CD4-positive, alpha-beta memory T cell (primary cell): ENCODE results near the gene PRXL2B. TPM values are rescaled to one million over a fixed set of nuclear protein-coding genes. Genes with fewer than 3 reads are reported as not detected.
A peak's percentile ranks its signal among the peaks of the same experiment; 100 is the strongest.
"Not testable (repeated sequence)": the region's sequence is repeated elsewhere in the genome, so short reads cannot be mapped to it uniquely, and the experiment has no call there.

Experiments
- CTCF ChIA-PET: fragments of 350-600 bp; sonication (Branson Sonifier 250); formaldehyde crosslinking; loops from one replicate; lab custom pipeline; 2021; ENCODE audit warnings: inconsistent platforms; ENCODE audit not compliant: partially characterized antibody; lab: Charles Lee
- POLR2A ChIA-PET: fragments of 350-600 bp; sonication (Branson Sonifier 250); formaldehyde crosslinking; loops from one replicate; lab custom pipeline; 2021; ENCODE audit not compliant: partially characterized antibody; lab: Charles Lee
- DNase-seq, 5 donors: peaks; one replicate each; pipeline versions ENCODE4 v3.0.0 to v3.0.0-alpha.2; 2020 to 2022; ENCODE audit warnings: mixed read lengths in 1 of 5
- H3K27ac ChIP-seq: one replicate; pipeline ENCODE4 v1.7.0; 2013; ENCODE audit warnings: low read depth, low read length
- H3K27me3 ChIP-seq: 2 replicates; pipeline ENCODE4 v1.7.0; 2013; ENCODE audit warnings: mild to moderate bottlenecking, low read length, moderate library complexity; ENCODE audit not compliant: insufficient read depth
- H3K36me3 ChIP-seq: 2 replicates; pipeline ENCODE4 v1.7.0; 2013; ENCODE audit warnings: mild to moderate bottlenecking, low read length, moderate library complexity; ENCODE audit not compliant: insufficient read depth
- H3K4me1 ChIP-seq: 2 replicates; pipeline ENCODE4 v1.7.0; 2013; ENCODE audit warnings: mild to moderate bottlenecking, low read length, moderate library complexity; ENCODE audit not compliant: insufficient read depth
- H3K4me3 ChIP-seq, 2 donors: one replicate each; pipeline ENCODE4 v1.7.0; 2013; ENCODE audit warnings: low read length in 2 of 2, mild to moderate bottlenecking in 1 of 2
- H3K9me3 ChIP-seq, 2 donors: one replicate each; pipeline ENCODE4 v1.7.0; 2013; ENCODE audit warnings: low read length in 2 of 2, control low read depth in 1 of 2; ENCODE audit not compliant: control insufficient read depth in 1 of 2
- H3K27ac Mint-ChIP-seq, 7 donors: one replicate each; pipeline ENCODE4 v1.8.0; 2020 to 2021; ENCODE audit warnings: mixed read lengths in 7 of 7, mild to moderate bottlenecking in 6 of 7, inconsistent platforms in 3 of 7, moderate library complexity in 3 of 7
- H3K27me3 Mint-ChIP-seq, 2 donors: one replicate each; pipeline ENCODE4 v1.8.0; 2020 to 2021; ENCODE audit warnings: mixed read lengths in 2 of 2
- H3K36me3 Mint-ChIP-seq, 2 donors: one replicate each; pipeline ENCODE4 v1.8.0; 2020 to 2021; ENCODE audit warnings: mixed read lengths in 2 of 2, inconsistent platforms in 1 of 2, mild to moderate bottlenecking in 1 of 2
- H3K4me1 Mint-ChIP-seq, 4 donors: one replicate each; pipeline ENCODE4 v1.8.0; 2020 to 2021; ENCODE audit warnings: mixed read lengths in 4 of 4, mild to moderate bottlenecking in 1 of 4
- H3K4me3 Mint-ChIP-seq, 8 donors: one replicate each; pipeline ENCODE4 v1.8.0; 2020 to 2021; ENCODE audit warnings: mixed read lengths in 8 of 8, mild to moderate bottlenecking in 7 of 8, moderate library complexity in 6 of 8, inconsistent platforms in 3 of 8
- H3K9me3 Mint-ChIP-seq, 8 donors: one replicate each; pipeline ENCODE4 v1.8.0; 2020 to 2021; ENCODE audit warnings: mixed read lengths in 8 of 8, mild to moderate bottlenecking in 5 of 8, inconsistent platforms in 3 of 8, moderate library complexity in 1 of 8
- intact Hi-C: fragments of 100-400 bp; cut with micrococcal nuclease; formaldehyde crosslinking; loops from one replicate; pipeline ENCODE4 v1.15.1; 2023
- polyA plus RNA-seq, 2 donors: library from polyadenylated mRNA; unstranded; fragments of 300-500 nt; fragmentation: Illumina TruSeq; gene quantifications; one replicate each; pipeline ENCODE4 v1.2.3, GENCODE V29; 2021
- total RNA-seq, 2 experiments: library from RNA; stranded (reverse); gene quantifications; one replicate each; pipeline ENCODE4 v1.2.3, GENCODE V29; 2021

The PRXL2B gene
- total and polyA plus RNA-seq, 4 experiments from 2014 or later: 21.4 to 27.2 (median 25.0) TPM

DNA sequence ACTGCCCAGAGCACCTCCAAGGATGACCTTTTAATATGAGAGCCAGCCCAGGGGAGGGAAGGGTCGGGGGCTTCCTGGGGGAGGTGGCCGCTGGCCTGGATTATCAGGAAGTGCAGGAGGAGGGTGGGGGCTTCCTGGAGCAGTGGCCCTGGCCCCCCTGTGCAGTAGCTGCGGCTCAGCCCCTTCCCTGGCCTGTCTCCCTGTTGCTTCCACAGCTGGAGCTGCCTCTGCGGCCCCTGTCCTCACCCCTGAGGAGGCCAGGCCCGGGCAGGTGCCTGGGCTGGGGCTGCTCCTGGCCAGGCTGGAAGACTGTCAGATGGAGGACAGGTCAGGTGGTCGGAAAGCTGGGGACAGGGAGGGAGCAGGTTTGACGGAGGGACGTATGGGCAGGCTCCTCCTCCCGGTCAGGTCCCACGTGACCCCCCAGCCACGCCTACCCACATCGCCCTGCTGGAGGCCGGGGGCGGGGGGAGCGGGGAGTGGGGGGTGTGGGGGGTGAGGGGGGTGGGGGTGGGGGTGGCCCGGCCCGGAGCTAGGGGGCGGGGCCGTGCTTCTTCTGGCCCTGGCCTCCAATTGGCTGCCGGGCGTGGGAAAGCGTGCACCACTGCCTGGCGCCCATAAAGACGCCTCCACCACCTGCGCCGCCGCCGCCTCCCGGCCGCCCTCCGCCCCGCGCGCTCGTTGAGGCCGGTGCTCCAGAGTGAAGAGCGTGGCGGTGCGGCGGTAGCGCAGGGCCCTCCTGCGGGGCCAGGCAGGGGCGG, 40.6 kb upstream of the PRXL2B start:
- H3K4me1 Mint-ChIP-seq: peaks cover 8 to 39% (median 20%) of the 10 kb centered on the region in 4 donors

DNA sequence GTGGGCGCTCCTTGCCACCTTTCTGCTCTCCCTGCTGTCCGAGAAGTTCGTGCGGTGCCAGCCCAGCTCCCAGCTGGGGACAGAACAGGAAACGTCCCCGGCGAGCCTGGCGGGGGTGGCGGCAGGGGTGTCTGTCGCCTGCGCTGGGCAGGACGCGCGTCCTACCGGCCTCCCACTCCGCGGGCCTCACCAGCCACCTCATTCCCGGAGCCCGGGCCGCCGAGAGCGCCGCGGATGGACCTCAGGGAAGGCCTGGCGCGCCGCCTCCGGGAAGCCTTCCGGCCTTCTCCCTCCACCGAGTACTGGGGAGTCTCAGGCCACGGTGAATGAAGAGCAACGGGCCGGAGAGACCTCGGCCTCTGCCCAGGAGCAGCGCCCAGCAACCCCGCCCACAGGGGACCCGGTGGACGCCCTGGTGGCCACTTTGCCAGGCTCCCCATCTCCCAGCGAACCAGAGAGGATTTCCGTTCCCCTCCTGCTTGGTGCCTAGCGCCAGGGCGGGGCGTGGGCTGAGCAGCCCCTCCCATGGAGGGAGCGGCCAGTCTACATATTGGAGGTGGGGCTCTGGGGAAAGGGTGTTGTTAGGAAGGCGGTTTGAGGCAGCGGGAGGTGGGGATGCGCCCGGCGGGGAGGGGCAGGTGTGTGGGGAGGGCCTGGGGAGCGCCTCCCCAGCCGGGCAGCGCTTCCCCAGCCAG, 39.9 kb upstream of the PRXL2B start:
- Mint-ChIP-seq H3K27ac (peak overlapping the region; percentile 96 to 99 (median 97)), H3K4me1 (peaks cover 7 to 36% (median 22%) of the 10 kb centered on the region in 4 donors), H3K9me3 (peaks cover 0 to 2% (median 0%) of the 10 kb centered on the region in 8 donors), H3K36me3 (peaks cover 0 to 2% of the 10 kb centered on the region in 2 donors), H3K4me3 (peak overlapping the region; percentile 91 to 97 (median 92)), H3K27me3 (no peaks in the 10 kb centered on the region)
- peak; percentile 81 to 94 (median 88) for DNase-seq
- Histone ChIP-seq H3K4me3 (peak overlapping the region; percentile 78 to 80), H3K9me3 (no peaks in the 10 kb centered on the region), H3K36me3 (no peaks in the 10 kb centered on the region), H3K27me3 (no peaks in the 10 kb centered on the region), H3K27ac (peak overlapping the region; percentile 98), H3K4me1 (peaks cover 43% of the 10 kb centered on the region)
- ChIA-PET CTCF (interaction anchor here (0.8 to 3.8 kb wide), 14 partner anchors 10 to 351 kb away, joined by 3 to 85 read pairs (median 14); partner anchors contain the start of genes FAAP20, PANK4, PEX10 and TNFRSF14), POLR2A (interaction anchor here (0.7 to 10.5 kb wide), 25 partner anchors 10 to 413 kb away, joined by 3 to 367 read pairs (median 7); partner anchors contain the start of genes FAAP20, HES5, MORN1 and PANK4)
- intact Hi-C loops: loop anchor here (1.0 to 10.0 kb wide), 5 partner anchors 20 to 413 kb away; partner anchors contain the start of gene PANK4

More for the DNA sequence above, 40.6 kb upstream of the PRXL2B start:
- intact Hi-C loops: loop anchor here (1.0 to 10.0 kb wide), 4 partner anchors 241 to 413 kb away; no protein-coding TSS in a partner anchor
- H3K27me3 ChIP-seq: no peaks in the 10 kb centered on the region
- H3K4me1 ChIP-seq: peaks cover 48% of the 10 kb centered on the region
- CTCF ChIA-PET: interaction anchor here (0.8 to 3.8 kb wide), 6 partner anchors 11 to 133 kb away, joined by 3 to 85 read pairs (median 9); partner anchors contain the start of gene PEX10
- Mint-ChIP-seq H3K4me3 (peak overlapping the region; percentile 43 to 97 (median 92)), H3K36me3 (peaks cover 0 to 2% of the 10 kb centered on the region in 2 donors), H3K27me3 (peaks cover 0 to 1% of the 10 kb centered on the region in 2 donors), H3K9me3 (peaks cover 0 to 2% (median 0%) of the 10 kb centered on the region in 8 donors), H3K27ac (peak overlapping the region in 6 of 7 donors; percentile 9 to 99 (median 97))
- peak; percentile 89 to 92 (median 90) for DNase-seq
- peak overlapping the region; percentile 98 for H3K27ac ChIP-seq
- H3K36me3 ChIP-seq: no peaks in the 10 kb centered on the region
- no peaks in the 10 kb centered on the region for H3K9me3 ChIP-seq
- POLR2A ChIA-PET: interaction anchor here (0.6 to 10.5 kb wide), 17 partner anchors 11 to 953 kb away, joined by 3 to 367 read pairs (median 7); partner anchors contain the start of genes FAAP20, HES5, MORN1 and PANK4
- peak overlapping the region; percentile 78 to 80 for H3K4me3 ChIP-seq

DNA sequence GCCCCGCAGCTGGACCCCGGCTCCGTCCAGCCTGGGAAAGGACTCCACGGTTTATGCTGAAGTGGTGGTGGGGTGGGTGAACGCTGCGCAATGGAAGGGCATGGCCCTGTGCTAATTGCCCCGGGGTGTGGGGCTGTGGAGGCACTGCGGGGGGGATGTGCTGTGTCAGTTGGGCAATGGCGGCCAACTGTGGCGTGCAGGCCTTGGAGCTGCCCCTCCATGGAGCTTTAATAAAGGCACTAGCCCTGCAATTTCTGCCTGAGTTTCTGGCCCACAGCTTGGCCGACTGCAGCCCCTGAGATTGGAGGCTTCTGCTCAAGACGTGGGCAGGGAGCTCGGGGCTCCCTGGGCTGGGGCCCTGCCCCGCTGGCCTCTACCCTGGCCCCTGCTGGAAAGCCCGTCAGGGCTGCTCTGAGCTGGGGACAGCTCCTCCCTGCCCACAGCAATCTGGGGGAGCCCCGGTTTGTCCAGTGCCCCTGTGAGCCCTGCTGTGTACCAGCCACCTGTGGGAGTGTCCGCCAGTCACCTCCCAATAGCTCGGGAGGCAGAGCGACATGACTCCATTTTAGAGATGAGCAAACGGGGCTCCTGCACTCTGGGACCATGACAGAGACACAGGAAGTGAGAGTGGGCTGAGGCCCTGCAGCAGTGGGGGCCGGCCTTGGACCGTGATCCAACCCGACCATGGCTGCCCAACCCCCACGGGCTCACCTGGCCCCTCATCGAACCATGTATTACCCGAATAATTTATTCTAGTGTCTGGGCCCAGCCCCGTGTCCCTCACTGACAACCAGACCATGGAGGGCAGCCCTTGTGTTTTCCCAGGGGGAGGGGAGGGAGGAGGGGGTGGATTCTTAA, 39.1 kb upstream of the PRXL2B start:
- Histone ChIP-seq H3K27me3 (no peaks in the 10 kb centered on the region), H3K4me3 (peak overlapping the region; percentile 78 to 80), H3K9me3 (no peaks in the 10 kb centered on the region), H3K4me1 (peaks cover 43% of the 10 kb centered on the region), H3K27ac (peak overlapping the region; percentile 98), H3K36me3 (no peaks in the 10 kb centered on the region)
- peaks cover 0 to 2% (median 0%) of the 10 kb centered on the region in 8 donors for H3K9me3 Mint-ChIP-seq
- ChIA-PET POLR2A (interaction anchor here (0.7 to 10.5 kb wide), 30 partner anchors 8 to 932 kb away, joined by 3 to 367 read pairs (median 4); partner anchors contain the start of genes FAAP20, HES5, MIB2 and MORN1), CTCF (interaction anchor here (0.5 to 3.8 kb wide), 15 partner anchors 9 to 352 kb away, joined by 3 to 85 read pairs (median 8); partner anchors contain the start of genes FAAP20, MORN1, PANK4 and PEX10)
- H3K4me1 Mint-ChIP-seq: peaks cover 7 to 35% (median 20%) of the 10 kb centered on the region in 4 donors
- intact Hi-C loops: loop anchor here (1.0 to 10.0 kb wide), 9 partner anchors 9 to 352 kb away; partner anchors contain the start of genes MORN1, PANK4, PRXL2B and RER1
- no peaks in the 10 kb centered on the region for H3K27me3 Mint-ChIP-seq
- H3K36me3 Mint-ChIP-seq: peaks cover 0 to 2% of the 10 kb centered on the region in 2 donors
- peak; percentile 44 to 64 (median 51) for DNase-seq
- H3K4me3 Mint-ChIP-seq: peak overlapping the region; percentile 91 to 97 (median 92)
- H3K27ac Mint-ChIP-seq: peak overlapping the region; percentile 96 to 99 (median 97)

DNA sequence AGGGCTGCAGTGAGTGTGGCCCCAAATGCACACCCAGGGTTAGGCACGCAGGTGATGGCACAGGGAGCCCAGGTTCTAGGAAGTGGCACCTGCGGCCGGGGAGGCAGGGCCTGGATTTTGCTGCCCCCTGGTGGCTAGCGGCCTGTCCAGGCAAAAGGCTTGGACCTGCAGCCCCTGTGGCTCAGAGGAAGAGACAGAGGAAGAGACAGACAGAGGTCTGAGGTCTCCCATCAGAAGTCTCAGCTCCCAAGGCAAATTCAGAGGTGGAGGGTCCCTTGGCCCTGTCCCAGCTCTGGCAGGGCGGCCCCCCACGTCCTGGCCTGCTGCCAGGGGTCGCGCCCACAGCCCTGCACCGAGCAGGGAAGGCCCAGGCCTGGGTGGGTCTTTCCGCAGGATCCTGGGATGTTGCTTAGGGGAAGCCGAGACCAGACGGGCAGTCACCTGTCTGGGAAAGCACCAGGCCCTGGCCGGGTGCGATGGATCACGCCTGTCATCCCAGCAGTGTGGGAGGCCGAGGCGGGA, 38.4 kb upstream of the PRXL2B start:
- ChIA-PET CTCF (interaction anchor here (0.5 to 3.8 kb wide), 17 partner anchors 8 to 353 kb away, joined by 3 to 85 read pairs (median 8); partner anchors contain the start of genes FAAP20, MORN1, PANK4 and PEX10), POLR2A (interaction anchor here (0.9 to 10.5 kb wide), 26 partner anchors 9 to 933 kb away, joined by 3 to 367 read pairs (median 8); partner anchors contain the start of genes FAAP20, HES5, MIB2 and MORN1)
- peak overlapping the region; percentile 98 for H3K27ac ChIP-seq
- Mint-ChIP-seq H3K4me1 (peaks cover 7 to 35% (median 20%) of the 10 kb centered on the region in 4 donors), H3K36me3 (peaks cover 0 to 2% of the 10 kb centered on the region in 2 donors), H3K4me3 (peak overlapping the region; percentile 91 to 97 (median 92)), H3K27ac (peak overlapping the region; percentile 97 to 99 (median 98)), H3K27me3 (no peaks in the 10 kb centered on the region), H3K9me3 (peaks cover 0 to 2% (median 0%) of the 10 kb centered on the region in 8 donors)
- DNase-seq: peak; percentile 73 to 81 (median 78)
- no peaks in the 10 kb centered on the region for H3K27me3 ChIP-seq
- H3K9me3 ChIP-seq: no peaks in the 10 kb centered on the region
- no peaks in the 10 kb centered on the region for H3K36me3 ChIP-seq
- H3K4me3 ChIP-seq: peak overlapping the region; percentile 78 to 80
- intact Hi-C loops: loop anchor here (1.0 to 10.0 kb wide), 7 partner anchors 8 to 353 kb away; partner anchors contain the start of genes MORN1, PRXL2B, RER1 and TNFRSF14
- H3K4me1 ChIP-seq: peaks cover 43% of the 10 kb centered on the region

DNA sequence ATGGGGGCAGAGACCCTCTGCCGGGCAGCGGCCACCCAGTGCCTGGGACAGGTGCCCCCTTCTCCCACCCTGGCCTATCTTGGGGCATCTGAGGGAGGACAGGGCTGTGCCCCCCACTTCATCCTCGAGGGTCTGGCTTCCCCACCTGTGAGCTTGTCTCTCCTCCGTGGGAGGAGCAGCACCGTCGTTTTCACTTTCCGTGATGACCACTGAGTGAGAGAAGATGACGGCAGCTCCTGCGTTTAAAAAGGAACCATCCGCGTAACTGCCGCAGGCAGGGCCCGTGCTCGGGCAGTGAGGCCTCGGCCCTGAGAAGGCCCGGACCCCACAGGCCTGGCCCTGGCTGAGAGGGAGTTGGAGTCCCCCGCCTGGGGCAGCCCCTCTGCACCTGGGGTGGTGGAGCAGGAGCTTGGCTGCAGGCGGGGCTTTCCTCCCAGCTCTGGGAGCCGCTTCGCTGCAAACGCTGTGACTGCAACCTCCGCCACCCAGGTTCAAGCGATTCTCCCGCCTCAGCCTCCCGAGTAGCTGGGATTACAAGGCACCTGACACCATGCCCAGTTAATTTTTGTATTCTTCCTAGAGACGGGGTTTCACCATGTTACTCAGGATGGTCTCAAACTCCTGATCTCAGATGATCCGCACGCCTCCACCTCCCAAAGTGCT, 37.1 kb upstream of the PRXL2B start:
- H3K27ac ChIP-seq: peak overlapping the region; percentile 98
- ChIA-PET CTCF (interaction anchor here (1.4 to 3.5 kb wide), 5 partner anchors 12 to 130 kb away, joined by 3 to 40 read pairs (median 14); partner anchors contain the start of gene PANK4), POLR2A (interaction anchor here (0.6 to 10.5 kb wide), 10 partner anchors 7 to 294 kb away, joined by 3 to 367 read pairs (median 60); partner anchors contain the start of genes HES5, MORN1, PANK4 and PEX10)
- peak overlapping the region in 2 of 8 donors; percentile 48 to 93 for H3K4me3 Mint-ChIP-seq
- intact Hi-C loops: loop anchor here (5.0 to 10.0 kb wide), 2 partner anchors 245 to 293 kb away; no protein-coding TSS in a partner anchor
- H3K9me3 ChIP-seq, H3K9me3 Mint-ChIP-seq, H3K27me3 Mint-ChIP-seq, H3K36me3 Mint-ChIP-seq, H3K36me3 ChIP-seq, H3K27me3 ChIP-seq: not testable (repeated sequence)
- H3K4me1 Mint-ChIP-seq: peaks cover 7 to 44% (median 25%) of the 10 kb centered on the region in 4 donors
- peak overlapping the region in 1 of 2 donors; percentile 49 for H3K4me3 ChIP-seq
- peak overlapping the region; percentile 97 to 99 (median 98) for H3K27ac Mint-ChIP-seq
- DNase-seq: peak in 1 of 5 donors; percentile 38
- H3K4me1 ChIP-seq: peaks cover 36% of the 10 kb centered on the region
